ENCODE measurements around the gene TEX264. TPM values are rescaled to one million over a fixed set of nuclear protein-coding genes. Genes with fewer than 3 reads are reported as not detected.

The TEX264 gene
- polyA plus RNA-seq, 1 donor, result 28.9 TPM

DNA sequence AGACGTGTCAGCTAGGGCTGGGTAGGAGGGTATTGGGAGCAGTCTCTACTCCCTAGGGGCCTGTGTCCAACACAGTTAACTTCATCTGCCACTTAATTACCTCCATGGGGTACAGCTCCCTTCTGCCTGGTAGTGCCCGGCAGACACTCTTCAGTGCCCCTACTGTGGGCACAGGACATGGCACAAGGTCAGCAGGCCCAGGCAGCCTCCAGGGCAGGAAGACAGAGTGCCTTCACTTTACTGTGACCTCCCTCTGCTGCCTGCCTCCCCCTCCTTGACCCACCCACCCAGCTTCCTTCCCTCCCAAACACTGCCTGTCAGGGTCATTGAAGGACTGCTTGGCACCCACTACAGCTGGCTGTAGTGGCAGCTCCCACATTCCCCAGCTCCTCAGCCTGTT lies 29.4 kb downstream of the TEX264 start:
- DNase-seq, result no peak

DNA sequence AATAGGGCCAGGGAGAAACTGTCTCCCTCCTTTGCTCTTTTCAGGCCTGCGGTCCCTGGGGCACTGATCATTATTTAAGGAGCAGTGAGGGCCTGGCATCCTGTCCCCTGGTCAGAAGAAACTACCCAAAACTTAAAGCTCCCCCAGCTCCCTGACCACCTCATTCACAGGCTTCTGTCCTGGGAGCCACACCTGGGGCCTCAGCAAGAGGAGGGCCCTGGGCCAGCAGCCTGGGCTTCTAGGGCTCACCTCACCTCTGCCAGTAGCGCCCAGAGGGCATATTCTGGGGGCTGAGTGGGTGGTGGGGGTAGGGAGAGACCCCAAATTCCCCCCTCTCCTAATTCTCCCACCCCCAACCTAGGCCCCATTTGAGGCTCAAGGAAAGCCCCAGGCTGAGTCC lies 31.1 kb downstream of the TEX264 start:
- no peak for DNase-seq

DNA sequence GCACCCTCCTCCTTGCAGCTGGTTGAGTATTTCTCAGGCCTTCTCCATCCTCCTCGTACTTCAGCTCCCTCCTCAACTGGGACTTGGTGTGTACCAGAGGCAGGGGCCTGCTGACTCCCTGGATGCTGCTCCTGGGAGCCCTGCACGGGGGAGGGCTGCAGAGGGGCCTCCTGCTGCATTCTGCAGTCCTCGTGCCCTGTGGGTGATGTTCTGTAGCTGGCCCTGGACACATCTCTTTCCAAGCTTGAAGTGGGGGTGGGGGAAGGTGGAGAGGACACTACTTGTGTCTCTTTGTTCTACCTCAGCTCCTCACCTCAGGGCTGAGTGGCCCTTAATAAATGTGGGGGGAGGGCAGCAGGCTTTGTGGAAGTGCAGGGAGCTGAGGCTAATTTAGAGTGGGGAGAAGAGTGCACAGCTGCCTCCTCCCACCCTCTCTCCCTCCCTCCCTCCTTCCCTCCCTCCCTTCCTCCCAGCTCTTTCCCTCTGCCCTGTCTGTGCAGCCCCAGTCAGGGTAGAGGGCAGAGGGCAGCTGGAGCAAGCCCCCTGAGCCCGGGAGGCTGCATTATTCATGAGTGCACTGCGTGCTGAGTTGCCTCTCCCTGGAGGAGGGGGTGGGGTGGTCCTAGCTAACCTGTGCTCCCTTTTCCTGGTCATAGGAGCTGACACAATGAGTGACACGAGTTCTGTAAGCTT lies 32.2 kb downstream of the TEX264 start:
- DNase-seq, result no peak

DNA sequence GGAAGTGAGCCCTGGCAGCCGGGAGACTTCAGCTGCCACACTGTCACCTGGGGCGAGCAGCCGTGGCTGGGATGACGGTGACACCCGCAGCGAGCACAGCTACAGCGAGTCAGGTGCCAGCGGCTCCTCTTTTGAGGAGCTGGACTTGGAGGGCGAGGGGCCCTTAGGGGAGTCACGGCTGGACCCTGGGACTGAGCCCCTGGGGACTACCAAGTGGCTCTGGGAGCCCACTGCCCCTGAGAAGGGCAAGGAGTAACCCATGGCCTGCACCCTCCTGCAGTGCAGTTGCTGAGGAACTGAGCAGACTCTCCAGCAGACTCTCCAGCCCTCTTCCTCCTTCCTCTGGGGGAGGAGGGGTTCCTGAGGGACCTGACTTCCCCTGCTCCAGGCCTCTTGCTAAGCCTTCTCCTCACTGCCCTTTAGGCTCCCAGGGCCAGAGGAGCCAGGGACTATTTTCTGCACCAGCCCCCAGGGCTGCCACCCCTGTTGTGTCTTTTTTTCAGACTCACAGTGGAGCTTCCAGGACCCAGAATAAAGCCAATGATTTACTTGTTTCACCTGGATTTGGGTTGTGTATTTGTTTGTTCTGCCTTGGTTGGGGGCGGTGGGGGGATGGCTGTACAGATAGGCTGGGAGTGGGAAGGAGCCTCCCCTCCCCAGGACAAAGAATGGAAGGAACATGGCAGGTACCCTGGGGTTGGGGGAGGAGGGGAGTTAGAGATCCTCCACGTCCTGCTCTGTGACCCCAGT lies 32.9 kb downstream of the TEX264 start:
- DNase-seq, result no peak

DNA sequence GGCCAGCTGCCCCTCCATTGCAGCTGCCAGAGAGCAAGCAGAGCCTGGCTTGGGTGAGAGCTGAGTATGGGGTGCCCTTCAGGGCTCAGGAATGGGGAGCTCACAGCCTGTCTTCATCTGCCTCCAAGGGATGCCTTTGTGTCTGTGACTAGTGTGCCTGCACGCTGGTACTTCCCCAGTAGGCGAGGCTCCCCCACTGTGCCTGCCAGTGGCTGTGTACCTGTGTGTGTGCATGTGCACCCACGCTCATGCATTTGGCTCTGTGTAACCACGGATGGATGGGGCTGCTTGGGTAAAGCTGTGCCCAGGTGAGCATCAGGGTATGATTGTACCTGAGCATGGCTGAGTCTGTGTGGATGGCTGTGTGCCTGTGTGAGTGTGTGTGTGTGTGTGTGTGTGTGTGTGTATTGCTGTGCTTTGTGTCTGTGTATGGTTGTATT lies 33.5 kb downstream of the TEX264 start:
- DNase-seq, result no peak

DNA sequence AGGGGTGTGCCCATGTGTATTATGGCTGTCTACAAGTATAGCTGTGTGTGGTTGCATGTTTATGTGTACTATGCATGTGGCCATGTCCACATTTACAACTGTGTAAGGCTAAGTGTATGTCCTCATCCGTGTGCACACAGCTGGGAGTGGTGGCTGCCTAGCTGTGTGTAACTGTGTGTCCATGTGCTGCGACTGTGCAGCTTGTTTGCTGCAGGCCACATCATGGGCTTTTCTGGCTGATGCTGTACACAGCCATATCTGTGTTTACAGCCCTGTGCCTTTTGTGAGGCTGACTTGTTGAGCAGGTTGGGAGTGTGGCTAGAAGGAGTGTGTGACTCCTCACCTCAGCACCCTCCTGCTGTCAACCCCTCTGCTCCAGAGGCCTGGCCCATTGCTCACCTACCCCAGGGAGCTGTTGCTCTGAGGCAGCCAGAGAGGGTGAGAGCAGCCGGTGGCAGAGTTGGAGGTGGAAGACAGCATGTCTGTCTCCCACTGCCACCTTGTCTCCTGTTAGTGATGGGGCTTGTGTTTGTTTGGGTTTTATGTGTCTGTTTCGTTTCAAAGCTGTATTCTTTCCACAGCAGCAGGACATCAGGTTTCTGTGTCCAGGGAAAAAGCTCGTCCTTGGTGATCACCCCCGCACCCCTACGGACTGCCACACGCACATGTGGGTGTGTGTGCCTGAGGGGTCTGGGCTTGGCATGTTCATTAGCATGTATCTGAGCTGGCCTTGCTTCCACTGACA lies 34.4 kb downstream of the TEX264 start:
- no peak for DNase-seq

DNA sequence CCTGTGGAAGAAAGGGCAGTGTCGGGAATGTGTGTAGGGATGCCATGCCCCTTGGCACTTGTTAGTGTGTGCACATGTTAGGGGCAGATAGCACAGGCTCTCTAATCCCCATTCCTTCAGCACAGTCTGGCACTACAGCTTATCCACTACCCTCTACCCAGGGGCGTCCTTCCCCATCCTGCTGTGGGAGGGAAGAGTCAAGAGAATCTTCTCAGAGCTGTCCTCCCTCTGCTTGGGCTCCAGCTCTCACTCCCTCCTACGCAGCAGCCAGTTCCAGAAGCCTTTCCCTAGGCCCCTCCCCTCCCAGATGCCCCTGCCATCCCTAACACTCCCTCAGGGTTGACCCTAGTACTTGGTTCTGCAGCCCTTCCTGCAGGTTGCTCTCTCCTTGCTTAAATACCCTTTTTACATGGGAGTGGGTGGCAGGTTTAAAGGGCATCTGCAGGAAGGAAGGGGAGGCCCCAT lies 35.0 kb downstream of the TEX264 start:
- no peak for DNase-seq

DNA sequence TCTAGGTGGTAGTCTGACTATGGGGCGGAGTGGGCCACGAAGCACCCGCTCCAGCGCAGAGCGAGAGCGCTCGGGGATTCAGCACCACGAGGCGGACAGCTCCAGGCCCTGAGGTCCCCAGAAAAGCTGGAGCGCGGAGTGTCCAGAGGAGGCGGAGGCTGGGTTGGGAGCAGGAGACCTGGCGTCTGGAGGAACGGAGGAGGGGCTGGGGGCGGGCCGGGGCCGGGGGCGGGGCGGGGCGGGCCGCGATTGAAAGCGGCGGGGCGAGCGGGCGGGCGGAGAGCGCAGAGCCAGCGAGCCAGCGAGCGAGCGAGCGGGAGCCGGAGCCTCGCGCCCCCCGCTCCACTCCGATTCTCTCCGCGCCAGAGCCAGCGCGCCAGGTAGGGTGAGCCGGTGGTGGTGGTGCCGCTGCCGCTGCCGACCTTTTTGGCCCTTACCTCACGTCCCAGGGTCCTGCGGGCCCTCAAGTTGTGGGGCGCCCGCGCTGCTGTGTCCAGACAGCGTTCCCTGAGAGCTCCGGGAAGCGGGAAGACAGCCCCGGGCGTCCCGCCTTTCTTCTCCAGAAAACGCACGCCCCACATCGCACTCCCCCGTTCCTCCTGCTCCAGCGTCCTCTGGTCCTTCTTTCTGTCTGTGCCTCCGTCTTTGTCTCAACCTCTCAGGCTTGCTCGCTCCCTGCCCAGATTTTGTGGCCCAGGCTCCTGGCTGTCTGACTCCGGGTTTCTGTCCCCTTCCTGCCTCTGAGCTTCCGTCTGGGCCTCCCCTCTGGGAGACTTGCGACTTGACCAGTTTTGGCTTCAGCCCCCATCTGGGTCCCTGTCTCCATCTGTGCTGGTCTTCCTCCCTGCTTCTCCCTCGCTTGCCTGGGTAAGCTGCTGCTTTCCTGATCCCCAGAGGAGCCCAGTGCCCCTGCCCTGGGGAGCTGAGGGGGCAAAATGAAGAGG lies 36.0 kb downstream of the TEX264 start, which contains the start of gene GRM2:
Gene GRM2, plus strand, starts transcription at position 281 of the 944 bp plus-strand sequence. CDS start 1,916 bp downstream, outside the sequence.
- DNase-seq, result peak; percentile 87

DNA sequence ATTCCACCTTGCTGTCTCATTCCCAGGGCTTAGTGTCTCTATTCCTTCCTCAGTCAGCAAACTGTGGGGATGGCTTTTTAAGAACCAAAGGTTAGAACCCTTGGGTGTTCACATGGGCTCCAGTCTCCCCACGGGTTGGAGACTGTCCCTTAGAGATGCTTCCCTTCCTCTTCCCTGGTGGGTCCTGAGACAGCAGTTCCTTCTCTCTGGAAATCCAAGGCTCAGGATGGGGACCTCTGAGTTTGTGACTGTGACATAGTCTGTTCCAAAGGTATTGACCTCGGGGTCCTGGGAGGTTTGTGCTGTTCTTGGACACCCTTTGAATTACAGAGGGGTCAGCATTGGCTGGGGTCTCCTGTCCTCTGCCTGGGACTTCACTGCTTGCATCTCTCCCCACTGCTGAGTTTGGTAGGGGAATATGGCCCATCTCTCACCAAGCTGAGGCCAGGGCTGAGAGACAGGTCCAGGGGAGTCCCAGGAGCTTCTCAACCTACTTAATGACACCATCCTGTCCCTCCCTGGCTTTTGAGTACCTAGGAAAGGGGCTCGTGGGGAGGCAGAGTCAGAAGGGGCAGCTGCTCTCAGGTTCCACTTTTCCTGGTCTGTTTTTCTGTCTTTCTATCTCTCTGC lies 37.3 kb downstream of the TEX264 start:
- no peak for DNase-seq

DNA sequence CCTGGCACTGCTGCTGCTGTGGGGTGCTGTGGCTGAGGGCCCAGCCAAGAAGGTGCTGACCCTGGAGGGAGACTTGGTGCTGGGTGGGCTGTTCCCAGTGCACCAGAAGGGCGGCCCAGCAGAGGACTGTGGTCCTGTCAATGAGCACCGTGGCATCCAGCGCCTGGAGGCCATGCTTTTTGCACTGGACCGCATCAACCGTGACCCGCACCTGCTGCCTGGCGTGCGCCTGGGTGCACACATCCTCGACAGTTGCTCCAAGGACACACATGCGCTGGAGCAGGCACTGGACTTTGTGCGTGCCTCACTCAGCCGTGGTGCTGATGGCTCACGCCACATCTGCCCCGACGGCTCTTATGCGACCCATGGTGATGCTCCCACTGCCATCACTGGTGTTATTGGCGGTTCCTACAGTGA lies 38.0 kb downstream of the TEX264 start:
- DNase-seq, result no peak

DNA sequence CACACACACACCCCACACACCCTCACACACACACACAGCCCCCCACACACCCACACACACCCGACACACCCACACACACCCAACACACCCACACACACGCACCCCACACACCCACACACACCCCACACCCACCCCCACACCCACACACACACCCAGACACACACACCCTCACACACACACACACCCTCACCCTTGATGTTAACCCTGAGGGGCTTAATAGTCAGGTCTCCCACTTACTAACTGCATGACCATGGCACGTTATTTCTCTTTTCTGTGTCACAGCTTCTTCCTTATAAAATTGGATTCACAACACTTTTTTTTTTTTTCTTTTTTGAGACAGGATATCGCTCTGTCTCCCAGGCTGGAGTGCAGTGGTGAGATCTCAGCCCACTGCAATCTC lies 38.6 kb downstream of the TEX264 start:
- DNase-seq, result no peak

DNA sequence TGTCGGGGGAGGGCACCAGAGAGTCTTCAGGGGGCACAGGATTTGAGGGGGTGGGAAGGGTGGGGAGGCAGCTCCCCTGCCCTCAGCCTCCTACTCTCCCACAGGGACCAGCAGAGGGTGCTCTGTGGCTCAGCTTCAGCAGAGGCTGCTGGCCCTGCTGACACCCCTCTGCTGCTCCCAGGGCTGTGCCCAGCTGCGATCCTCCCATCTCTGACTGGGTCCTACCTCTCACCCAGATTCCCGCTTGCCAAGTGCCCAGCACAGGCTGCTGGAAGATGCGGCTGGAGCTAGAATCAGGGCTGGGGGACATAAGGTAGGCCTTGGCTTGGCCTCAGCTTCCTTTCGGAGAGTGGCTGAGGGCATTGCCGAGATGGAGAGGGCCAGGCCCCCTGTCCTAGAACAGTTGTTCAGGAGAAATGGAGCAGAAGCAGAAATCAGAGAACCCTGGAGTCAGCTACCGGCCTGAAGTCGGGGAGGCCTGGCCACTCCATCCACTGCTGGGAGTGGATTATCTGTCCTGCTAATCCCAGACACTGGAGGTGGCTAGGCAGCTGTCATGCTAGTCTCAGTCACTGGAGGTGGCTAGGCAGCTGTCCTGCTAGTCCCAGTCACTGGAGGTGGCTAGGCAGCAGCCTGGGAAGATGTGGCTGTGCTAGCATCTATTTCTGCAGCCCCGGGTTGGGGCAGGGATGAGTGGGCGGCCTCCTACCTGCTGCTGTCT lies 39.7 kb downstream of the TEX264 start:
- DNase-seq, result no peak

DNA sequence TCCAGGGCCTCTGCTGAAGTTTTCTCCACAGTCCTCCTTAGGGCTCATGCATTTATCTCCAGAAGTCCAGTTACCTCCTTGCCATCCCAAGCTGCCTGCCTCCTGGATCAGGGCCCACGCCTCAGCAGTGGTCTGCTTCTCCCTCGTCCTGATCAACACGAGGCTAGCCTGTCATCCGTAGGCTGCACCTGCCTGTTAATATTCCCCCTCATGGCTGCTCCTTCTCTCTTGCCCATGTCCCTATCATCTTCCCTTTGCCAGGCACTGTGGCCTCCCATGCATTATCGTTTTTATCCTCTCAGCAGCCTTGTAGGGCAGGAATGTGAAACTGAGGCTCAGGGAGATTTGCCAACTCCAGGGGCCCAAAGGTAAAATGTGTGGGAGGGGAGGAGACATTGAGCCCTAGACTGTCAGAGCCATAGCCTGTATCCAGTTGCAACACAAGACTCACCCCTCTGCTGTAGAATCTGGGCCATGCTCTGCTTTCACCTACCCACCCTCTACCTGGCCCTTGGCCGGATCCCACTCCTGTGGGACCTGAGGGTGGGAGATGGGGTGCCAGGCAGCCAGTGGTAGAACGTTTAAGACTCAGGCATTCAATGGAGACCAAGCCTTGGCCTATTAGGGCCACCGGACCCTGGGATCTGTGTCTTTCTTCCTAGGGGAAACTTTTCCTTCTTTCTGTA lies 40.4 kb downstream of the TEX264 start:
- DNase-seq, result no peak

DNA sequence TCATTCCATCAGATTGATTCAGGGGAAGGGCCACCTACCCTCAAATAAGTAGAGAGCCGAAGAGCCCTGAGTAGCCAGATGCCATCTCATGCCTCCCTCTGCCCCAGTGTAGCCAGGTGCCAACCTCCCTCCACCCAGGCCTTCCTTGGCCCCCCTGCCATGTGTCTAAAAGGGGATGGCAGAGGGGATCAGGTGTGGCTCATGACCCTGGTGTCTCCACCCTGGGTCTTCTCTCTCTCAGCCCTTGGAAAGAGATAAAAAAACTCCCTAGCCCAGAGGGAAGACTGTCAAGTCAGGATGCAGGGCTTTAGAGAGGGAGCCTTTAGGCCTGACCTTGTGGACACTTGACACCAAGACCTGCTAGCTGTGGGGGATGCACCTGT lies 41.0 kb downstream of the TEX264 start:
- no peak for DNase-seq

DNA sequence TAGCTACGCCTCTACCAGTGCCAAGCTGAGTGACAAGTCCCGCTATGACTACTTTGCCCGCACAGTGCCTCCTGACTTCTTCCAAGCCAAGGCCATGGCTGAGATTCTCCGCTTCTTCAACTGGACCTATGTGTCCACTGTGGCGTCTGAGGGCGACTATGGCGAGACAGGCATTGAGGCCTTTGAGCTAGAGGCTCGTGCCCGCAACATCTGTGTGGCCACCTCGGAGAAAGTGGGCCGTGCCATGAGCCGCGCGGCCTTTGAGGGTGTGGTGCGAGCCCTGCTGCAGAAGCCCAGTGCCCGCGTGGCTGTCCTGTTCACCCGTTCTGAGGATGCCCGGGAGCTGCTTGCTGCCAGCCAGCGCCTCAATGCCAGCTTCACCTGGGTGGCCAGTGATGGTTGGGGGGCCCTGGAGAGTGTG lies 41.5 kb downstream of the TEX264 start:
- no peak for DNase-seq

DNA sequence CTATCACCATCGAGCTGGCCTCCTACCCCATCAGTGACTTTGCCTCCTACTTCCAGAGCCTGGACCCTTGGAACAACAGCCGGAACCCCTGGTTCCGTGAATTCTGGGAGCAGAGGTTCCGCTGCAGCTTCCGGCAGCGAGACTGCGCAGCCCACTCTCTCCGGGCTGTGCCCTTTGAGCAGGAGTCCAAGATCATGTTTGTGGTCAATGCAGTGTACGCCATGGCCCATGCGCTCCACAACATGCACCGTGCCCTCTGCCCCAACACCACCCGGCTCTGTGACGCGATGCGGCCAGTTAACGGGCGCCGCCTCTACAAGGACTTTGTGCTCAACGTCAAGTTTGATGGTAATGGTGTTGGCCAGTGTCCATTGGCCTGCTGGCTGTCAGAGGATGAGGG lies 41.9 kb downstream of the TEX264 start:
- DNase-seq, result no peak

DNA sequence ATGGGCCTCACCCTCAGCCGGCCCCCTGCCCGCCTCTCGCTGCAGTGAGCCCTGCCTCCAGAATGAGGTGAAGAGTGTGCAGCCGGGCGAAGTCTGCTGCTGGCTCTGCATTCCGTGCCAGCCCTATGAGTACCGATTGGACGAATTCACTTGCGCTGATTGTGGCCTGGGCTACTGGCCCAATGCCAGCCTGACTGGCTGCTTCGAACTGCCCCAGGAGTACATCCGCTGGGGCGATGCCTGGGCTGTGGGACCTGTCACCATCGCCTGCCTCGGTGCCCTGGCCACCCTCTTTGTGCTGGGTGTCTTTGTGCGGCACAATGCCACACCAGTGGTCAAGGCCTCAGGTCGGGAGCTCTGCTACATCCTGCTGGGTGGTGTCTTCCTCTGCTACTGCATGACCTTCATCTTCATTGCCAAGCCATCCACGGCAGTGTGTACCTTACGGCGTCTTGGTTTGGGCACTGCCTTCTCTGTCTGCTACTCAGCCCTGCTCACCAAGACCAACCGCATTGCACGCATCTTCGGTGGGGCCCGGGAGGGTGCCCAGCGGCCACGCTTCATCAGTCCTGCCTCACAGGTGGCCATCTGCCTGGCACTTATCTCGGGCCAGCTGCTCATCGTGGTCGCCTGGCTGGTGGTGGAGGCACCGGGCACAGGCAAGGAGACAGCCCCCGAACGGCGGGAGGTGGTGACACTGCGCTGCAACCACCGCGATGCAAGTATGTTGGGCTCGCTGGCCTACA lies 44.4 kb downstream of the TEX264 start:
- no peak for DNase-seq

DNA sequence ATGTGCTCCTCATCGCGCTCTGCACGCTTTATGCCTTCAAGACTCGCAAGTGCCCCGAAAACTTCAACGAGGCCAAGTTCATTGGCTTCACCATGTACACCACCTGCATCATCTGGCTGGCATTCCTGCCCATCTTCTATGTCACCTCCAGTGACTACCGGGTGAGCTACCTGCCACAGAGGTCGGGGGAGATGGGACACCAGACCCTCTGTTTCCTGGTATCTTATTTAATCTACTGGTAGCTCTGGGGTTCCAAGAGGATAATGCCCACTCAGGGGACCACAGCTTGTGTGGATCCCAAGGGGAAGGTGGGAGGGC lies 44.9 kb downstream of the TEX264 start:
- no peak for DNase-seq

DNA sequence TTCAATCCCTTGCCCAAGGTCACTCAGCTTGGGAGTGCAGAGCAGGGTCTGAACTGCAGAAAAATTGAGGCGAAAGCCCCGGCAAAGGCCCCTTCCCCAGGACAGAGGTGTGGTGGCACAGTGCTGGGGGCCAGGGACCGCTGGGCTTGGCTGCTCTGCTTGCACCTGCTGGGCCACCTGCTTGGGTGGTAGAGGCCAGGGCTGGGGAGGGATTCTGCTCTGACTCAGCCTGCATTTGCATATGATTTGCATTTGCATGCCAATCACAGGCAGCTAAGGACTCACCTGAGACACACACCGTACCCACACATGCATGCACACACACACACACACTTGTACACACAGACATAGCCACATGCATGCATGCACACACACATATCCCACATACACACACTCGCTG lies 45.8 kb downstream of the TEX264 start:
- no peak for DNase-seq

DNA sequence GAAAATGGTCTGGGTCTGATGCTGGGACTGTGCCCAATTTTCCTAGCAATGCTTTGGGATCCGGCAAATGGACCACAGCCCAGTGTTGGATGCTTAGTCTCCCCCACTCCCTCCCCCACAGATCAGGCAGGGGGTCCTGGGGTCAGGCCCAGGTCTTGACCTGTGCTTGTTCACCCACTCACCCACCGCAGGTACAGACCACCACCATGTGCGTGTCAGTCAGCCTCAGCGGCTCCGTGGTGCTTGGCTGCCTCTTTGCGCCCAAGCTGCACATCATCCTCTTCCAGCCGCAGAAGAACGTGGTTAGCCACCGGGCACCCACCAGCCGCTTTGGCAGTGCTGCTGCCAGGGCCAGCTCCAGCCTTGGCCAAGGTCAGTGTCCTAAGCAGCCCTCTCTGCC lies 46.4 kb downstream of the TEX264 start:
- no peak for DNase-seq
